Measurements from ENCODE around the gene GDA. TPM values are rescaled to one million over a fixed set of nuclear protein-coding genes. Genes with fewer than 3 reads are reported as not detected.

The GDA gene
- total and polyA plus RNA-seq, 2 of the 8 experiments (the other 6 are each of a cell fraction or from before 2014, with no cell fraction given) = 0.35 to 3.0 TPM

DNA sequence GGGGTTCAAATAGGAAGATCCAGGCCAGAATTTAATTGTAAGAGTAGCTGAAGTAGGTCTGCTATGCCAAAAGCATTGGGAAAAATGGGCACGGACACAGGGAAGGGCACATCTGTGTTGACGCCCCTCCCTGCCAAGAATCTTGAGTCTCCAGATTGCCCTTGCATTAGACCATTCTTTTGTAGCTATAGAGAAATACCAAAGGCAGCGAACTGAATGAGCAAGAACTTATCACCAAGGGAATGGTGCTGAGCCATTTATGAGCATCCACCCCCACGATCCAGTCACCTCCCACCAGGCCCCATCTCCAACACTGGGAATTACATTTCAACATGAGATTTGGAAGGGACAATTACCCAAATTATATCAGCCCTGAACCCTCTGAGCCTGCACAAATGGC, 18.0 kb upstream of the GDA start:
- FAIRE-seq = no peak

More for the DNA sequence above, 18.0 kb upstream of the GDA start:
- H3K4me2 ChIP-seq (ENCODE audit: insufficient read depth in 1 of 2, low read depth in 2 of 2, low read length in 2 of 2) = no peak overlapping the region
- no peak overlapping the region for H2BK5ac ChIP-seq (ENCODE audit: low read depth, low read length)
- H3K27me3 ChIP-seq (replicated peaks in 1 of 4; ENCODE audit: control insufficient read depth in 3 of 4, extremely low read depth in 1 of 4, insufficient read depth in 3 of 4, low read length in 3 of 4) = no peaks in the 10 kb centered on the region
- H3K23me2 ChIP-seq (ENCODE audit: low read depth, low read length) = no peaks in the 10 kb centered on the region
- no peak overlapping the region for H3K56ac ChIP-seq (replicated peaks; ENCODE audit: insufficient read length, low read depth, low read length)
- H3K14ac ChIP-seq (ENCODE audit: insufficient read length) = no peak overlapping the region
- no peak overlapping the region for H2BK20ac ChIP-seq (ENCODE audit: low read length)
- POLR2A ChIA-PET (ENCODE audit: partially characterized antibody) = no interaction called here
- H3K4ac ChIP-seq (replicated peaks; ENCODE audit: insufficient read length, low read depth, low read length) = no peak overlapping the region
- H2AK5ac ChIP-seq (ENCODE audit: low read depth, low read length) = no peak overlapping the region
- no peak overlapping the region for H2AFZ ChIP-seq (ENCODE audit: low read length)
- H3K9me3 ChIP-seq (ENCODE audit: insufficient read depth in 2 of 2, low read depth in 1 of 2, low read length in 1 of 2) = no peaks in the 10 kb centered on the region
- H3K79me2 ChIP-seq (ENCODE audit: control insufficient read depth in 1 of 2, insufficient read depth in 2 of 2, low read length in 2 of 2) = no peaks in the 10 kb centered on the region
- no peak overlapping the region for H2BK15ac ChIP-seq (ENCODE audit: low read length)
- H3K18ac ChIP-seq (ENCODE audit: extremely low read depth, low read length) = no peak overlapping the region
- no peak overlapping the region for H4K91ac ChIP-seq (replicated peaks; ENCODE audit: insufficient read length, low read length)
- H3K27ac ChIP-seq (ENCODE audit: low read depth, low read length) = no peak overlapping the region
- DNase-seq (ENCODE audit: low read depth in 1 of 2, low spot score in 2 of 2) = no peak
- H4K8ac ChIP-seq (ENCODE audit: extremely low read depth, insufficient read depth, low read length) = no peak overlapping the region
- TF ChIP-seq CBX5 (IDR thresholded peaks at IDR 0.05; ENCODE audit: low read depth, low read length) (no peak), KDM1A (IDR thresholded peaks at IDR 0.05; ENCODE audit: borderline replicate concordance, low read length) (no peak), RBBP5 (IDR thresholded peaks at IDR 0.05; ENCODE audit: borderline replicate concordance, low read depth, low read length) (no peak), JUN (IDR thresholded peaks at IDR 0.05; ENCODE audit: low read depth, low read length) (no peak), CHD1 (IDR thresholded peaks at IDR 0.05; ENCODE audit: low read depth, low read length) (no peak)
- no peak overlapping the region for H2BK120ac ChIP-seq (replicated peaks; ENCODE audit: low read depth, low read length)
- H3K23ac ChIP-seq (ENCODE audit: insufficient read length) = no peak overlapping the region
- no peak overlapping the region for H4K5ac ChIP-seq (ENCODE audit: insufficient read length, low read depth, low read length)
- H3K79me1 ChIP-seq (ENCODE audit: low read depth, low read length) = no peaks in the 10 kb centered on the region
- no peaks in the 10 kb centered on the region for H3K4me1 ChIP-seq (replicated peaks in 1 of 4; ENCODE audit: control insufficient read depth in 3 of 4, insufficient read depth in 4 of 4, low read length in 3 of 4)
- no peaks in the 10 kb centered on the region for H4K20me1 ChIP-seq (replicated peaks in 1 of 2; ENCODE audit: control insufficient read depth in 1 of 2, insufficient read depth in 2 of 2, low read length in 2 of 2)
- no peak overlapping the region for H3K9ac ChIP-seq (replicated peaks in 1 of 4; ENCODE audit: extremely low read depth in 1 of 4, low read depth in 3 of 4, low read length in 3 of 4)
- CTCF ChIA-PET (ENCODE audit: partially characterized antibody) = no interaction called here
- no peak overlapping the region for H3K4me3 ChIP-seq (ENCODE audit: extremely low read depth in 1 of 4, insufficient read depth in 2 of 4, low read depth in 3 of 4, low read length in 4 of 4)
- WGBS, 2 experiments (ENCODE audit: extremely low coverage in 1 of 2, insufficient coverage in 1 of 2, insufficient read length in 1 of 2, insufficient replicate concordance in 2 of 2, low coverage in 1 of 2, low lambda C conversion rate in 2 of 2, missing lambda C conversion rate in 1 of 2) = 88% methylated on average over 4 of the region's 4 CpGs; no CpG with 5 or more reads in 1 of the 2 experiments
- H3K36me3 ChIP-seq (ENCODE audit: control insufficient read depth in 2 of 4, insufficient read depth in 4 of 4, low read length in 3 of 4) = no peaks in the 10 kb centered on the region
- no peak overlapping the region for H2BK12ac ChIP-seq (ENCODE audit: low read depth, low read length)
